ENCODE measurements around the gene EIF3I. TPM values are rescaled to one million over a fixed set of nuclear protein-coding genes. Genes with fewer than 3 reads are reported as not detected.

Gene EIF3I
- total and polyA plus RNA-seq, 2 of the 13 experiments (the other 11 are each of a cell fraction or from before 2014, with no cell fraction given) = 210 to 223 TPM

GRCh38 chr1:32247983-32248889 lies 26.0 kb downstream of the EIF3I start (continued):
- TF ChIP-seq ZNF646 (CRISPR knock-in tag; IDR thresholded peaks at IDR 0.05) = no peak
- no peak for TF ChIP-seq ZNF839 (CRISPR knock-in tag; IDR thresholded peaks at IDR 0.05; ENCODE audit: borderline replicate concordance)
- TF ChIP-seq RAD51 (IDR thresholded peaks at IDR 0.05; ENCODE audit: borderline replicate concordance) = no peak
- peak; percentile 45; the same call in 1 of the 2 replicates for TF ChIP-seq MED1 (CRISPR knock-in tag; IDR thresholded peaks at IDR 0.05)
- no peak for TF ChIP-seq BRCA1 (CRISPR knock-in tag; IDR thresholded peaks at IDR 0.05)
- TF ChIP-seq HIVEP1 (CRISPR knock-in tag; IDR thresholded peaks at IDR 0.05) = peak; percentile 35; the same call in 1 of the 2 replicates
- TF ChIP-seq HMG20A (CRISPR knock-in tag; IDR thresholded peaks at IDR 0.05; ENCODE audit: borderline replicate concordance) = no peak
- no peak for TF ChIP-seq GMEB2 (CRISPR knock-in tag; IDR thresholded peaks at IDR 0.05; ENCODE audit: low read depth)
- no peak for TF ChIP-seq RBM22 (optimal IDR thresholded peaks at IDR 0.05; ENCODE audit: low read length)
- TF ChIP-seq TBL1XR1 (IDR thresholded peaks at IDR 0.05; ENCODE audit: borderline replicate concordance, low read length, partially characterized antibody) = no peak
- TF ChIP-seq PCBP1 (IDR thresholded peaks at IDR 0.05; ENCODE audit: borderline replicate concordance, low read depth, low read length) = 0 out of 2 replicates have a peak, but pooled peaks have one; percentile 75
- TF ChIP-seq THAP9 (CRISPR knock-in tag; IDR thresholded peaks at IDR 0.05; ENCODE audit: borderline replicate concordance) = no peak
- no peak for TF ChIP-seq NR2F2 (IDR thresholded peaks at IDR 0.05; ENCODE audit: borderline replicate concordance, low read depth)
- TF ChIP-seq ZC3H13 (CRISPR knock-in tag; IDR thresholded peaks at IDR 0.05) = no peak
- no peak for TF ChIP-seq ATF7 (IDR thresholded peaks at IDR 0.05)
- no peak for TF ChIP-seq ATF7 (CRISPR knock-in tag; IDR thresholded peaks at IDR 0.05)
- TF ChIP-seq KAT2B (IDR thresholded peaks at IDR 0.05; ENCODE audit: borderline replicate concordance, low read depth, low read length) = no peak

All from HepG2 (cell line).